ENCODE measurements around the gene TMED8. TPM values are rescaled to one million over a fixed set of nuclear protein-coding genes. Genes with fewer than 3 reads are reported as not detected.
"Not testable (repeated sequence)": the region's sequence is repeated elsewhere in the genome, so short reads cannot be mapped to it uniquely, and the experiment has no call there.

TMED8 gene
- total and polyA plus RNA-seq, 2 donors (not counting 1 experiment from before 2014, with no cell fraction given), result 13.1 to 43.8 TPM

- CTCF ChIA-PET, result interaction anchor here (1.2 kb wide), 1 partner anchor 8 kb away, joined by 4 read pairs; no protein-coding TSS in a partner anchor
- H3K27ac Mint-ChIP-seq, result no peak overlapping the region
Observed at GRCh38 chr14:77338302-77338701, 38.6 kb downstream of the TMED8 start.

GRCh38 chr14:77337880-77338279 is 39.0 kb downstream of the TMED8 start:
- WGBS (ENCODE audit: insufficient coverage), result no CpG with 5 or more reads among the region's 3 CpGs
- Histone ChIP-seq H3K27me3 (replicated peaks in 1 of 4; ENCODE audit: control extremely low read depth in 1 of 4, control insufficient read depth in 3 of 4, insufficient read depth in 4 of 4, low read length in 3 of 4) (no peaks in the 10 kb centered on the region), H4K20me1 (ENCODE audit: control insufficient read depth, insufficient read depth, low read length, poor library complexity, severe bottlenecking) (no peaks in the 10 kb centered on the region), H2AFZ (ENCODE audit: insufficient read depth, low read depth, low read length, poor library complexity, severe bottlenecking) (no peak overlapping the region), H3K9me3 (ENCODE audit: control extremely low read depth in 1 of 3, control insufficient read depth in 2 of 3, insufficient read depth in 1 of 3, low read length in 2 of 3) (no peaks in the 10 kb centered on the region), H3K27ac (ENCODE audit: low read length in 2 of 2) (no peak overlapping the region), H3K4me1 (ENCODE audit: control insufficient read depth in 2 of 2, insufficient read depth in 2 of 2, low read length in 2 of 2) (no peaks in the 10 kb centered on the region), H3K79me2 (ENCODE audit: control insufficient read depth, insufficient read depth, low read length) (no peaks in the 10 kb centered on the region), H3K4me2 (replicated peaks; ENCODE audit: low read depth, low read length, poor library complexity, severe bottlenecking) (no peak overlapping the region), H3K9ac (ENCODE audit: low read length) (no peak overlapping the region), H3K36me3 (replicated peaks in 1 of 2; ENCODE audit: control extremely low read depth in 1 of 2, control insufficient read depth in 1 of 2, extremely low read depth in 1 of 2, insufficient read depth in 2 of 2, low read length in 1 of 2) (peaks cover 2 to 60% of the 10 kb centered on the region in 2 experiments), H3K4me3 (ENCODE audit: control extremely low read depth in 1 of 5, extremely low read depth in 1 of 5, insufficient read depth in 1 of 5, low read depth in 2 of 5, low read length in 4 of 5) (no peak overlapping the region)
- intact Hi-C loops (cut with micrococcal nuclease), result no loop called here
- DNase-seq, result no peak
- ATAC-seq (ENCODE audit: low read depth), result no peak
- H3K27ac Mint-ChIP-seq, result peak overlapping the region; percentile 20
- H3K4me1 Mint-ChIP-seq, result no peaks in the 10 kb centered on the region
- H3K27me3 Mint-ChIP-seq, result no peaks in the 10 kb centered on the region
- H3K4me3 Mint-ChIP-seq, result no peak overlapping the region
- CTCF ChIA-PET, result interaction anchor here (1.2 kb wide), 1 partner anchor 9 kb away, joined by 4 read pairs; no protein-coding TSS in a partner anchor
- no peaks in the 10 kb centered on the region for H3K9me3 Mint-ChIP-seq (ENCODE audit: insufficient read depth)
- TF ChIP-seq CTCF (IDR thresholded peaks at IDR 0.05), result no peak
- TF ChIP-seq EZH2 (IDR thresholded peaks at IDR 0.05; ENCODE audit: borderline replicate concordance, insufficient read depth, low read depth, low read length, poor library complexity, severe bottlenecking), result no peak
- POLR2A ChIA-PET, result no interaction called here

More at GRCh38 chr14:77338302-77338701, 38.6 kb downstream of the TMED8 start:
- Histone ChIP-seq H3K9ac (ENCODE audit: low read length) (no peak overlapping the region), H3K4me3 (ENCODE audit: control extremely low read depth in 1 of 5, extremely low read depth in 1 of 5, insufficient read depth in 1 of 5, low read depth in 2 of 5, low read length in 4 of 5) (no peak overlapping the region), H3K27ac (ENCODE audit: low read length in 2 of 2) (no peak overlapping the region), H3K27me3 (replicated peaks in 1 of 4; ENCODE audit: control extremely low read depth in 1 of 4, control insufficient read depth in 3 of 4, insufficient read depth in 4 of 4, low read length in 3 of 4) (no peaks in the 10 kb centered on the region), H4K20me1 (ENCODE audit: control insufficient read depth, insufficient read depth, low read length, poor library complexity, severe bottlenecking) (no peaks in the 10 kb centered on the region), H3K36me3 (replicated peaks in 1 of 2; ENCODE audit: control extremely low read depth in 1 of 2, control insufficient read depth in 1 of 2, extremely low read depth in 1 of 2, insufficient read depth in 2 of 2, low read length in 1 of 2) (peaks cover 4 to 64% of the 10 kb centered on the region in 2 experiments), H3K4me2 (replicated peaks; ENCODE audit: low read depth, low read length, poor library complexity, severe bottlenecking) (no peak overlapping the region), H3K4me1 (ENCODE audit: control insufficient read depth in 2 of 2, insufficient read depth in 2 of 2, low read length in 2 of 2) (no peaks in the 10 kb centered on the region), H2AFZ (ENCODE audit: insufficient read depth, low read depth, low read length, poor library complexity, severe bottlenecking) (no peak overlapping the region), H3K79me2 (ENCODE audit: control insufficient read depth, insufficient read depth, low read length) (no peaks in the 10 kb centered on the region), H3K9me3 (ENCODE audit: control extremely low read depth in 1 of 3, control insufficient read depth in 2 of 3, insufficient read depth in 1 of 3, low read length in 2 of 3) (no peaks in the 10 kb centered on the region)
- no peak for DNase-seq
- Mint-ChIP-seq H3K4me3 (no peak overlapping the region), H3K9me3 (ENCODE audit: insufficient read depth) (no peaks in the 10 kb centered on the region), H3K27me3 (no peaks in the 10 kb centered on the region), H3K4me1 (no peaks in the 10 kb centered on the region)
- no peak for ATAC-seq (ENCODE audit: low read depth)
- POLR2A ChIA-PET, result interaction anchor here (0.6 kb wide), 1 partner anchor 19 kb away, joined by 9 read pairs; no protein-coding TSS in a partner anchor
- intact Hi-C loops (cut with micrococcal nuclease), result no loop called here
- no CpG with 5 or more reads among the region's 2 CpGs for WGBS (ENCODE audit: insufficient coverage)
- TF ChIP-seq EZH2 (IDR thresholded peaks at IDR 0.05; ENCODE audit: borderline replicate concordance, insufficient read depth, low read depth, low read length, poor library complexity, severe bottlenecking), result no peak
- no peak for TF ChIP-seq CTCF (IDR thresholded peaks at IDR 0.05)

- peaks cover 2 to 54% of the 10 kb centered on the region in 2 experiments for H3K36me3 ChIP-seq (replicated peaks in 1 of 2; ENCODE audit: control extremely low read depth in 1 of 2, control insufficient read depth in 1 of 2, extremely low read depth in 1 of 2, insufficient read depth in 2 of 2, low read length in 1 of 2)
- POLR2A ChIA-PET; H3K9me3 ChIP-seq (ENCODE audit: control extremely low read depth in 1 of 3, control insufficient read depth in 2 of 3, insufficient read depth in 1 of 3, low read length in 2 of 3); H3K79me2 ChIP-seq (ENCODE audit: control insufficient read depth, insufficient read depth, low read length); H3K4me3 ChIP-seq (ENCODE audit: control extremely low read depth in 1 of 5, extremely low read depth in 1 of 5, insufficient read depth in 1 of 5, low read depth in 2 of 5, low read length in 4 of 5); H3K9ac ChIP-seq (ENCODE audit: low read length); H3K4me3 Mint-ChIP-seq; H3K9me3 Mint-ChIP-seq (ENCODE audit: insufficient read depth); H3K27ac Mint-ChIP-seq; H3K4me1 Mint-ChIP-seq; H3K27me3 ChIP-seq (replicated peaks in 1 of 4; ENCODE audit: control extremely low read depth in 1 of 4, control insufficient read depth in 3 of 4, insufficient read depth in 4 of 4, low read length in 3 of 4); intact Hi-C loops (cut with micrococcal nuclease); H3K4me2 ChIP-seq (replicated peaks; ENCODE audit: low read depth, low read length, poor library complexity, severe bottlenecking); H2AFZ ChIP-seq (ENCODE audit: insufficient read depth, low read depth, low read length, poor library complexity, severe bottlenecking); DNase-seq; ATAC-seq (ENCODE audit: low read depth); H3K27ac ChIP-seq (ENCODE audit: low read length in 2 of 2); H3K4me1 ChIP-seq (ENCODE audit: control insufficient read depth in 2 of 2, insufficient read depth in 2 of 2, low read length in 2 of 2); H3K27me3 Mint-ChIP-seq; H4K20me1 ChIP-seq (ENCODE audit: control insufficient read depth, insufficient read depth, low read length, poor library complexity, severe bottlenecking): not testable (repeated sequence)
- WGBS (ENCODE audit: insufficient coverage), result 96% methylated on average over 9 of the region's 9 CpGs
- CTCF ChIA-PET, result interaction anchor here (1.2 kb wide), 1 partner anchor 9 kb away, joined by 4 read pairs; no protein-coding TSS in a partner anchor
Observed at GRCh38 chr14:77337255-77337654, 39.6 kb downstream of the TMED8 start.

All from B cell (primary cell).